ENCODE results near the gene DPPA4.

- TF ChIP-seq POLR2A (IDR thresholded peaks at IDR 0.05), result no peak
- TF ChIP-seq EP300 (IDR thresholded peaks at IDR 0.05), result no peak
These were observed 19.3 kb upstream of the DPPA4 start for GRCh38 chr3:109356442-109357155.

Measured in tibial nerve (tissue), 3 donors.